Right atrium auricular region (tissue), 2 donors: Measurements from ENCODE around the gene ARHGEF7. TPM values are rescaled to one million over a fixed set of nuclear protein-coding genes. Genes with fewer than 3 reads are reported as not detected.

Source experiments
- DNase-seq: peaks from one replicate; pipeline ENCODE4 v3.0.0-alpha.2; 2019; ENCODE audit warnings: low spot score
- H3K27ac ChIP-seq, 2 donors: fragments of 200-600 bp; sonication (generic); 1 replicate in 1 of 2; 2 replicates in 1 of 2; pipeline ENCODE4 v1.5.1; 2016 to 2019
- H3K27me3 ChIP-seq, 2 donors: fragments of 200-600 bp; sonication (generic); one replicate each; pipeline versions ENCODE4 v1.5.1 to v1.6.0; 2017 to 2019
- H3K36me3 ChIP-seq: fragments of 200-600 bp; sonication (generic); one replicate; pipeline ENCODE4 v1.5.1; 2016
- H3K4me1 ChIP-seq, 2 donors: fragments of 200-600 bp; sonication (generic); one replicate each; pipeline versions ENCODE4 v1.5.1 to v1.6.0; 2017 to 2019
- H3K4me3 ChIP-seq, 2 donors: fragments of 200-600 bp; sonication (generic); 1 replicate in 1 of 2; 2 replicates in 1 of 2; pipeline ENCODE4 v1.5.1; 2017 to 2019; ENCODE audit warnings: mild to moderate bottlenecking in 1 of 2, moderate library complexity in 1 of 2
- H3K9me3 ChIP-seq, 2 donors: fragments of 200-600 bp; sonication (generic); one replicate each; pipeline ENCODE4 v1.5.1; 2019
- total RNA-seq, 2 donors: library from RNA; depleted of rRNA; stranded (reverse); fragments of >200 nt; gene quantifications; one replicate each; pipeline ENCODE4 v1.1.0, GENCODE V29; 2016
- TF ChIP-seq, protein P1 (sequence below), 2 donors: fragments of 200-600 bp; sonication (generic); IDR thresholded peaks; one replicate each; pipeline ENCODE4 v1.5.1; 2019; ENCODE audit warnings: antibody characterized with exemption in 2 of 2

The ARHGEF7 gene
- total RNA-seq, 2 donors from 2014 or later, result 27.8 to 36.9 TPM

DNA sequence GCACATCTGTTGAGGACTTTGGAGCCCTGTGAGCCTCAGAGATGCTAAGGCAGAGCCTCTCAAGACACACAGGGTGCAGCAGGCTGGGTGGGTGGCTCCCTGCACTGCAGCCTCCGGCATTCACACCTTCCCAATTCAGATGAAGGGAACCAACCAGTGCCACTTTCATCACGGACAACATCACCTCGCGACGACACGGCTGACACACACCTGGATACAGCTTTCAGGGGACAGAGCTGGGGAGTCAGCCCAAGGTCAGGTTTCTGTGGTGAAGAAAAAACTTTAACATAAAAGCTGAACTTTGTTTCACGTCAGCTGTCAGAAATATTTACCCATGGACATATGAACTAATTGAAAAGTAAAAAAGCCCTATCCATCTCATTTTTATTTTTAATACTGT, 24.9 kb upstream of the ARHGEF7 start:
- H3K4me3 ChIP-seq, result no peak overlapping the region
- TF ChIP-seq, protein P1, sequence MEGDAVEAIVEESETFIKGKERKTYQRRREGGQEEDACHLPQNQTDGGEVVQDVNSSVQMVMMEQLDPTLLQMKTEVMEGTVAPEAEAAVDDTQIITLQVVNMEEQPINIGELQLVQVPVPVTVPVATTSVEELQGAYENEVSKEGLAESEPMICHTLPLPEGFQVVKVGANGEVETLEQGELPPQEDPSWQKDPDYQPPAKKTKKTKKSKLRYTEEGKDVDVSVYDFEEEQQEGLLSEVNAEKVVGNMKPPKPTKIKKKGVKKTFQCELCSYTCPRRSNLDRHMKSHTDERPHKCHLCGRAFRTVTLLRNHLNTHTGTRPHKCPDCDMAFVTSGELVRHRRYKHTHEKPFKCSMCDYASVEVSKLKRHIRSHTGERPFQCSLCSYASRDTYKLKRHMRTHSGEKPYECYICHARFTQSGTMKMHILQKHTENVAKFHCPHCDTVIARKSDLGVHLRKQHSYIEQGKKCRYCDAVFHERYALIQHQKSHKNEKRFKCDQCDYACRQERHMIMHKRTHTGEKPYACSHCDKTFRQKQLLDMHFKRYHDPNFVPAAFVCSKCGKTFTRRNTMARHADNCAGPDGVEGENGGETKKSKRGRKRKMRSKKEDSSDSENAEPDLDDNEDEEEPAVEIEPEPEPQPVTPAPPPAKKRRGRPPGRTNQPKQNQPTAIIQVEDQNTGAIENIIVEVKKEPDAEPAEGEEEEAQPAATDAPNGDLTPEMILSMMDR (IDR thresholded peaks at IDR 0.05), result no peak
- no peak overlapping the region for H3K27ac ChIP-seq
- H3K36me3 ChIP-seq, result no peaks in the 10 kb centered on the region
- no peaks in the 10 kb centered on the region for H3K9me3 ChIP-seq
- H3K27me3 ChIP-seq, result no peaks in the 10 kb centered on the region
- DNase-seq, result no peak
- no peaks in the 10 kb centered on the region for H3K4me1 ChIP-seq

- no peaks in the 10 kb centered on the region for H3K27me3 ChIP-seq
- H3K4me3 ChIP-seq, result no peak overlapping the region
- no peaks in the 10 kb centered on the region for H3K4me1 ChIP-seq
- no peaks in the 10 kb centered on the region for H3K36me3 ChIP-seq
- H3K9me3 ChIP-seq, result no peaks in the 10 kb centered on the region
- DNase-seq, result no peak
- TF ChIP-seq, protein P1 (IDR thresholded peaks at IDR 0.05), result no peak
- H3K27ac ChIP-seq, result no peak overlapping the region
Observed at GRCh38 chr13:111092685-111093084, 22.4 kb upstream of the ARHGEF7 start.

- no peak for DNase-seq
- TF ChIP-seq, protein P1 (IDR thresholded peaks at IDR 0.05), result no peak
- Histone ChIP-seq H3K27ac (no peak overlapping the region), H3K4me1 (no peaks in the 10 kb centered on the region), H3K36me3 (no peaks in the 10 kb centered on the region), H3K9me3 (no peaks in the 10 kb centered on the region), H3K4me3 (no peak overlapping the region), H3K27me3 (no peaks in the 10 kb centered on the region)
Observed at GRCh38 chr13:111093136-111093535, 22.0 kb upstream of the ARHGEF7 start.

GRCh38 chr13:111093634-111094033, 21.5 kb upstream of the ARHGEF7 start:
- Histone ChIP-seq H3K27ac (no peak overlapping the region), H3K9me3 (no peaks in the 10 kb centered on the region), H3K4me3 (no peak overlapping the region), H3K27me3 (no peaks in the 10 kb centered on the region), H3K36me3 (no peaks in the 10 kb centered on the region), H3K4me1 (no peaks in the 10 kb centered on the region)
- no peak for DNase-seq
- TF ChIP-seq, protein P1 (IDR thresholded peaks at IDR 0.05), result no peak

- DNase-seq, result no peak
- H3K27me3 ChIP-seq, result no peaks in the 10 kb centered on the region
Observed at GRCh38 chr13:111095031-111095840, 19.9 kb upstream of the ARHGEF7 start.

More at GRCh38 chr13:111095031-111095840, 19.9 kb upstream of the ARHGEF7 start:
- TF ChIP-seq, protein P1 (IDR thresholded peaks at IDR 0.05), result no peak
- Histone ChIP-seq H3K4me3 (no peak overlapping the region), H3K36me3 (no peaks in the 10 kb centered on the region), H3K27ac (no peak overlapping the region), H3K4me1 (no peaks in the 10 kb centered on the region), H3K9me3 (no peaks in the 10 kb centered on the region)
